ENCODE results near the gene ZNF496.
"Not testable (repeated sequence)": the region's sequence is repeated elsewhere in the genome, so short reads cannot be mapped to it uniquely, and the experiment has no call there.

The ZNF496 gene

GRCh38 chr1:247331525-247332214 lies at the start of gene ZNF496:
Gene ZNF496, minus strand, starts transcription at chr1:247331867. Its CDS starts 2,289 bp downstream, at chr1:247329578.
- Mint-ChIP-seq H3K27ac (peak within 1 kb of the TSS; percentile 89), H3K4me3 (peak within 1 kb of the TSS; percentile 93), H3K4me1 (peaks cover 40% of the 10 kb centered on the region), H3K9me3 (no peaks in the 10 kb centered on the region), H3K27me3 (peaks cover 12% of the 10 kb centered on the region), H3K36me3 (peaks cover 22% of the 10 kb centered on the region)
- DNase-seq = peak; percentile 70
- CTCF ChIA-PET = no interaction called here

GRCh38 chr1:247378334-247379073 lies 46.8 kb upstream of the ZNF496 start:
- Mint-ChIP-seq H3K27ac (no peak overlapping the region), H3K36me3 (no peaks in the 10 kb centered on the region), H3K4me1 (peaks cover 4% of the 10 kb centered on the region), H3K4me3 (no peak overlapping the region), H3K9me3 (no peaks in the 10 kb centered on the region), H3K27me3 (peaks cover 5% of the 10 kb centered on the region)
- CTCF ChIA-PET = interaction anchor here (2.2 kb wide), 1 partner anchor 11 kb away, joined by 10 read pairs; no protein-coding TSS in a partner anchor
- no peak for DNase-seq

GRCh38 chr1:247377656-247378055 lies 46.0 kb upstream of the ZNF496 start:
- H3K4me1 Mint-ChIP-seq, DNase-seq, H3K27me3 Mint-ChIP-seq: not testable (repeated sequence)

GRCh38 chr1:247376659-247377058 lies 45.0 kb upstream of the ZNF496 start:
- H3K27ac Mint-ChIP-seq = no peak overlapping the region
- H3K36me3 Mint-ChIP-seq = no peaks in the 10 kb centered on the region
- H3K4me1 Mint-ChIP-seq = peaks cover 7% of the 10 kb centered on the region
- peaks cover 9% of the 10 kb centered on the region for H3K27me3 Mint-ChIP-seq
- CTCF ChIA-PET = interaction anchor here (1.2 kb wide), 1 partner anchor 14 kb away, joined by 6 read pairs; no protein-coding TSS in a partner anchor
- no peak for DNase-seq
- H3K4me3 Mint-ChIP-seq = no peak overlapping the region
- H3K9me3 Mint-ChIP-seq = no peaks in the 10 kb centered on the region

More at GRCh38 chr1:247377656-247378055, 46.0 kb upstream of the ZNF496 start:
- H3K9me3 Mint-ChIP-seq, H3K27ac Mint-ChIP-seq, H3K36me3 Mint-ChIP-seq, H3K4me3 Mint-ChIP-seq: not testable (repeated sequence)
- CTCF ChIA-PET = interaction anchor here (1.2 kb wide), 1 partner anchor 13 kb away, joined by 6 read pairs; no protein-coding TSS in a partner anchor

DNA sequence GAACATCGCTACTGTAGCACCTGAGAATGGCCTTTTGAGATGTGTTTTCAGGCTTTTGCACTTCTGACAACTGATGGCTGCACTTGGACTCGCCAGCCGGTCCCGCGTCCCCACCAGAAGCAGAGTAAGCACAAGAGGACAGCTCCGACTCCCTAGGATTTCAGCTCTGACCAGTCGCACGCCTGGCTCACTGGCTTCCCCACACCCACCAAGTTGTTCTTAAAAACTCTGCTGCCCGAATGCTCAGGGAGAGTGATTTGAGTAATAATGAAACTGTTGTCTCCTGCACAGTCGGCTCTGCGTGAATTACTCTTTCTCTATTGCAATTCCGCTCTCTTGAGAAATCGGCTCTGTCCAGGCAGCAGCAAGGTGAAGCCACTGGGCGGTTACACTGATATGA lies 44.1 kb upstream of the ZNF496 start:
- peaks cover 7% of the 10 kb centered on the region for H3K4me1 Mint-ChIP-seq

DNA sequence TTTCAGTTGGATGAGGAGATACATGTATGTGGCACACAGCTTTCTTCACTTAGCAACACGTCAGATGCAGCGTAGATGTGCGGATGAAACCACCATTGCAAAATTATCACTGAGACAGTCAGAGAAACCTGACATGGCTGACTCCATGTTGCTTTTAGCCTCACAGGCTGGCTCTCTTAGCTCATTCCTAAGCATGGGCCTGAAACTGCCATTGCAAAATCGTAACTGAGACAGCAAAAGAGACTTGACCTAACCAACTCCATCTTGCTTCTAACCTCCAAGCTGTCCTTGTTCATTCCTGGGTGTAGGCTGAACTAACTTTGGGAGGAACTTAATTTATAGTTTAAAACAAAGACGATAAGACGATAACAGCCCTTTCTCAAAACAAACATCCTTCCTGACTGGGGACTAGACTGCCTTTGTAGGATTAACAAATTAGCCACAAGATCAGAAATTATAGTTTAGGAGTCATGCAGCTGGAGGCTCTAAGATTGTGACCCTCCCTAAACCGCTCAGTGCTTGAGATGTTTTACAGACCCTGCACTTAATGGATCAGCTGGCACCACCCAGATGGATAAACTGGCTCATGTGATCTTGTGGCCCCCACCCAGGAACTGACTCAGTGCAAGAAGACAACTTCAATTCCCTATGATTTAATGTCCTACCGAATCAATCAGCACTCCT lies 43.1 kb upstream of the ZNF496 start:
- not testable (repeated sequence) for H3K36me3 Mint-ChIP-seq, H3K27ac Mint-ChIP-seq, H3K9me3 Mint-ChIP-seq, DNase-seq, H3K4me3 Mint-ChIP-seq, H3K27me3 Mint-ChIP-seq, H3K4me1 Mint-ChIP-seq
- CTCF ChIA-PET = interaction anchor here (0.6 to 1.5 kb wide), 4 partner anchors 15 to 296 kb away, joined by 3 to 5 read pairs (median 4); partner anchors contain the start of gene ZNF670

More for the DNA sequence above, 44.1 kb upstream of the ZNF496 start:
- DNase-seq = no peak
- Mint-ChIP-seq H3K36me3 (no peaks in the 10 kb centered on the region), H3K4me3 (no peak overlapping the region), H3K9me3 (no peaks in the 10 kb centered on the region), H3K27me3 (peaks cover 9% of the 10 kb centered on the region), H3K27ac (no peak overlapping the region)
- CTCF ChIA-PET = no interaction called here

GRCh38 chr1:247373721-247374141 lies 42.1 kb upstream of the ZNF496 start:
- H3K4me1 Mint-ChIP-seq = peaks cover 7% of the 10 kb centered on the region
- peak; percentile 76 for DNase-seq
- H3K27ac Mint-ChIP-seq = no peak overlapping the region
- no peaks in the 10 kb centered on the region for H3K36me3 Mint-ChIP-seq
- no peaks in the 10 kb centered on the region for H3K9me3 Mint-ChIP-seq
- CTCF ChIA-PET = interaction anchor here (0.9 to 1.6 kb wide), 11 partner anchors 9 to 684 kb away, joined by 3 to 37 read pairs (median 7); no protein-coding TSS in a partner anchor
- H3K27me3 Mint-ChIP-seq = peaks cover 9% of the 10 kb centered on the region
- no peak overlapping the region for H3K4me3 Mint-ChIP-seq

GRCh38 chr1:247371801-247372259 lies 40.2 kb upstream of the ZNF496 start:
- H3K9me3 Mint-ChIP-seq = peaks cover 7% of the 10 kb centered on the region
- H3K27me3 Mint-ChIP-seq = peaks cover 16% of the 10 kb centered on the region
- CTCF ChIA-PET = interaction anchor here (0.9 to 1.2 kb wide), 2 partner anchors 8 to 11 kb away, joined by 3 to 6 read pairs; no protein-coding TSS in a partner anchor
- no peak overlapping the region for H3K27ac Mint-ChIP-seq
- H3K4me3 Mint-ChIP-seq = no peak overlapping the region
- H3K36me3 Mint-ChIP-seq = no peaks in the 10 kb centered on the region
- DNase-seq = no peak
- H3K4me1 Mint-ChIP-seq = peaks cover 7% of the 10 kb centered on the region

- peaks cover 7% of the 10 kb centered on the region for H3K9me3 Mint-ChIP-seq
- peaks cover 21% of the 10 kb centered on the region for H3K27me3 Mint-ChIP-seq
- peaks cover 7% of the 10 kb centered on the region for H3K4me1 Mint-ChIP-seq
- DNase-seq = no peak
- H3K36me3 Mint-ChIP-seq = no peaks in the 10 kb centered on the region
- H3K27ac Mint-ChIP-seq = no peak overlapping the region
- CTCF ChIA-PET = interaction anchor here (0.6 to 1.0 kb wide), 2 partner anchors 20 to 1900 kb away, joined by 3 read pairs; no protein-coding TSS in a partner anchor
- H3K4me3 Mint-ChIP-seq = no peak overlapping the region
Measured at GRCh38 chr1:247370786-247371732, 39.4 kb upstream of the ZNF496 start.

- Mint-ChIP-seq H3K4me1 (peaks cover 2% of the 10 kb centered on the region), H3K9me3 (peaks cover 14% of the 10 kb centered on the region), H3K36me3 (no peaks in the 10 kb centered on the region), H3K4me3 (no peak overlapping the region), H3K27ac (no peak overlapping the region), H3K27me3 (peaks cover 21% of the 10 kb centered on the region)
- CTCF ChIA-PET = no interaction called here
- DNase-seq = no peak
Measured at GRCh38 chr1:247368490-247369145, 37.0 kb upstream of the ZNF496 start.

- Mint-ChIP-seq H3K9me3 (peaks cover 14% of the 10 kb centered on the region), H3K27ac (no peak overlapping the region)
- CTCF ChIA-PET = no interaction called here
Measured at GRCh38 chr1:247367786-247368422, 36.2 kb upstream of the ZNF496 start.

GRCh38 chr1:247366926-247367645 lies 35.4 kb upstream of the ZNF496 start:
- H3K4me1 Mint-ChIP-seq = no peaks in the 10 kb centered on the region
- H3K36me3 Mint-ChIP-seq = no peaks in the 10 kb centered on the region
- CTCF ChIA-PET = no interaction called here
- H3K9me3 Mint-ChIP-seq = peaks cover 14% of the 10 kb centered on the region
- no peak overlapping the region for H3K4me3 Mint-ChIP-seq
- DNase-seq = no peak
- no peak overlapping the region for H3K27ac Mint-ChIP-seq
- peaks cover 17% of the 10 kb centered on the region for H3K27me3 Mint-ChIP-seq

More at GRCh38 chr1:247367786-247368422, 36.2 kb upstream of the ZNF496 start:
- H3K4me1 Mint-ChIP-seq = peaks cover 2% of the 10 kb centered on the region
- peaks cover 21% of the 10 kb centered on the region for H3K27me3 Mint-ChIP-seq
- H3K36me3 Mint-ChIP-seq = no peaks in the 10 kb centered on the region
- DNase-seq = no peak
- no peak overlapping the region for H3K4me3 Mint-ChIP-seq

Measured in activated naive CD4-positive, alpha-beta T cell treated with anti-CD3 and anti-CD28 coated beads, Interleukin-2, amount 10 ng/mL, durations not matched to agents 7 days and 5 days (primary cell).